Right ventricle myocardium inferior (tissue), 1 donor: ENCODE data around the gene SVIL. TPM values are rescaled to one million over a fixed set of nuclear protein-coding genes. Genes with fewer than 3 reads are reported as not detected.

ENCODE experiments used
- ATAC-seq: fragments of 200-7000 bp; cut with Tn5 transposase; one replicate; pipeline ENCODE4 v1.9.1; 2020; ENCODE audit warnings: mild to moderate bottlenecking, moderate library complexity
- DNase-seq: peaks from one replicate; pipeline ENCODE4 v3.0.0; 2021; ENCODE audit errors: missing footprints
- intact Hi-C: fragments of 100-400 bp; cut with DNase I; formaldehyde crosslinking; loops from one replicate; pipeline ENCODE4 v1.11.0; 2022
- long read RNA-seq: library from polyadenylated mRNA; unstranded; transcript quantifications from one replicate; pipeline ENCODE4 v2.0.0, GENCODE V29; 2021
- total RNA-seq: library from RNA; stranded (reverse); fragmentation: NEBNext Ultra II Directional; extraction: Animal tissue kit (Norgen Biotek cat#: 25700); gene quantifications from one replicate; pipeline ENCODE4 v1.2.1, GENCODE V29; 2021
- donor health status: DM: no; HTN: yes; CAD: no; lungs with severe emphysema.

SVIL gene, protein sequence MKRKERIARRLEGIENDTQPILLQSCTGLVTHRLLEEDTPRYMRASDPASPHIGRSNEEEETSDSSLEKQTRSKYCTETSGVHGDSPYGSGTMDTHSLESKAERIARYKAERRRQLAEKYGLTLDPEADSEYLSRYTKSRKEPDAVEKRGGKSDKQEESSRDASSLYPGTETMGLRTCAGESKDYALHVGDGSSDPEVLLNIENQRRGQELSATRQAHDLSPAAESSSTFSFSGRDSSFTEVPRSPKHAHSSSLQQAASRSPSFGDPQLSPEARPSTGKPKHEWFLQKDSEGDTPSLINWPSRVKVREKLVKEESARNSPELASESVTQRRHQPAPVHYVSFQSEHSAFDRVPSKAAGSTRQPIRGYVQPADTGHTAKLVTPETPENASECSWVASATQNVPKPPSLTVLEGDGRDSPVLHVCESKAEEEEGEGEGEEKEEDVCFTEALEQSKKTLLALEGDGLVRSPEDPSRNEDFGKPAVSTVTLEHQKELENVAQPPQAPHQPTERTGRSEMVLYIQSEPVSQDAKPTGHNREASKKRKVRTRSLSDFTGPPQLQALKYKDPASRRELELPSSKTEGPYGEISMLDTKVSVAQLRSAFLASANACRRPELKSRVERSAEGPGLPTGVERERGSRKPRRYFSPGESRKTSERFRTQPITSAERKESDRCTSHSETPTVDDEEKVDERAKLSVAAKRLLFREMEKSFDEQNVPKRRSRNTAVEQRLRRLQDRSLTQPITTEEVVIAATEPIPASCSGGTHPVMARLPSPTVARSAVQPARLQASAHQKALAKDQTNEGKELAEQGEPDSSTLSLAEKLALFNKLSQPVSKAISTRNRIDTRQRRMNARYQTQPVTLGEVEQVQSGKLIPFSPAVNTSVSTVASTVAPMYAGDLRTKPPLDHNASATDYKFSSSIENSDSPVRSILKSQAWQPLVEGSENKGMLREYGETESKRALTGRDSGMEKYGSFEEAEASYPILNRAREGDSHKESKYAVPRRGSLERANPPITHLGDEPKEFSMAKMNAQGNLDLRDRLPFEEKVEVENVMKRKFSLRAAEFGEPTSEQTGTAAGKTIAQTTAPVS (N-terminal part only)
- 327 TPM for total RNA-seq
- long read RNA-seq, partial matches to known transcripts, result 60 of 85 reads
- long read RNA-seq, other reads (novel, unspliced or antisense), result 25 of 85 reads

DNA sequence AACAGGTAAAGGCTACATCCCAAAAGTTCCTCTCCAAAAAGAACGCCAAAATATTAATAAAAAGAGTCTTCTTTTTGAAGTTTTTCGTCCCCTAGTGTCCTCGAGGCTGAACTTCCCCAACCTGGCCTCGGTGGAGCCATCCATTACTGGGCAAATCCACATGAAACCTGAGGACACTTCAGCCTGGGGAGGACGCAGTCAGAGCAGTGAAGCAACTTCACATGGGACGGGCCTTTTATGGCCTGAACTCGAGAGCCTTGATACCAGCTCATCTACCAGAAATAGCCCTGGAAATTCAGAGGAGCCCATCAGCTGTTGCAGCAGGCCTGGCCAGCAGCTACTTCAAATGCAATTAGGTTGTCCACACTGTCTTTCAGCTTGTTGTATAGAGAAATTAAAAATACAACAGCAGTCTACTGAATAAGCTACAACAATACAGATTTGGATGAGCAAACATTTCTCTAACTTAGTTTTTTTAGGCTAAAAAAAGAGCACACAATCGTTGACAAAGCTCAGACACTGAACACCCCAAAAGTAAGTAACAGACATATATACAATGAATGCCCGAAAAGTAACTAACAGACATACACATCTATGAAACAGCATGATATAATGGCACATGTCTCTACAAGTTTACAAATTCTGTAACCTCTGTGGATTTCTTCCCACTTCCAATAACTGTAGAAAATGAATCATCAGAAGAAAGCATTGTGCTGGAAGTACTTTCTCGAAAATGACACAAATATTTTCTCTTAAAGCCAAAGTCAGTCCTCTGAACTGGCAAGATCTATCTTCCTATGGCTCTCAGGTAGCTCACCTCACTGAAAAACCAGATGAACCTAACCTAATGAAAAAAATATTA, at the start of gene SVIL:
TSS of gene SVIL (minus strand) at position 208 of the 862 bp plus-strand sequence. CDS start 79,913 bp downstream, outside the sequence.
- intact Hi-C loops, result loop anchor here (5.0 kb wide), 4 partner anchors 38 to 207 kb away; no protein-coding TSS in a partner anchor
- DNase-seq (no peak), ATAC-seq (peak; percentile 94)

DNA sequence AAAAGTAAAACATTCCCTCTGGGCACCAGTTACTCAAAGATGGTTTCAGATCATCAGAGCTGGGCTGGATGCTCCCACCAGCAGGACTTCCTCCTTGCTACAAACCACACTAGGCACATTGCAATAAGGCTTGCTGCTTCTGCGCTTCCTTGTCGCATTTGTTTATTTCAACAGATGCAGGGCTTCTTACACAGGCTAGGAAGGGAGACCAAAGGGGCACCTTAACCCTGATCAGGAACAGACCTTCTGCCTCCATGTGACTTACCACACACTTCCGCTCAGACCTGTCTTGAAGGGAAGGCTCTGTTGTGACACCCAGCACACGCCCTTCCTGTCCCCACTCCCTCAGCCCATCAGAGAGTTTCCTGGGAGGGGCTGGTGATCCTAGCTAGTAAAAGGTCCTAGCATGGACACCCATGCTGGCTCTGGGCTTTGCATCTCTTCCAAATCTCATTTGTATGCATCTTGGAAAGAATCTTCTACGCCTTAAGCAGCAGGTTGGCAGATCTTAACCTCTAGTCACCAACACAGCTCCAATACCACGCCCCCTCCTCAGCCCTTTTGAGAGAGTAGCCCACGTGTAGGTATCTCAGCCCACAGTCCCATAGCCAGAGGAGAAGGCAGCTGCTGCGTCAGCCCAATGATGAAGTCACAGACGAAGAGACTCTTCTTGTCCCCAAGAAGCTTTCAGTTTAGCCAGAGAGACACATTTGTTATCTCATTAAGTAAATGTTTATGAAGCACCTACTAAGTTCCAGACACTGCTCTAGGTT, 47.1 kb upstream of the SVIL start:
- DNase-seq (peak; percentile 70), ATAC-seq (peak; percentile 78)
- intact Hi-C loops, result no loop called here

DNA sequence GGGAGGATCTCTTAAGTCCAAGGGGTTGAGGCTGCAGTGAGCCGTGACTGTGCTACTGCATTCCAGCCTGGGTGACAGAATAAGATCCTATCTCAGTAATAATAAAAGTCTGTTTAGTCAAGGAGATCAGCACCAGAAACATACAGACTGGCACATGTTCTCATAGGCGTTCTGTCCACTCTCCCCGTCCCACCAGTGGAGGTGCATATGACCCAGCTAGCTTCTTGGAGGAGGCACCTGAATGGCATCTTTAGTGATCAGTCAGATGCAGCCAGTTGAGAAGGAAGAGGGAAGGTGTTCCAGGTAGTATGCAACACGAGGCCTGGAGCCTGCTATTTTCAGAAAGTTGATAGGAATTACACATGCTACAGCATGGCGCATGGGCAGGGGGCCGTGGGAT, 45.3 kb upstream of the SVIL start:
- intact Hi-C loops, result no loop called here
- DNase-seq (no peak), ATAC-seq (no peak)

DNA sequence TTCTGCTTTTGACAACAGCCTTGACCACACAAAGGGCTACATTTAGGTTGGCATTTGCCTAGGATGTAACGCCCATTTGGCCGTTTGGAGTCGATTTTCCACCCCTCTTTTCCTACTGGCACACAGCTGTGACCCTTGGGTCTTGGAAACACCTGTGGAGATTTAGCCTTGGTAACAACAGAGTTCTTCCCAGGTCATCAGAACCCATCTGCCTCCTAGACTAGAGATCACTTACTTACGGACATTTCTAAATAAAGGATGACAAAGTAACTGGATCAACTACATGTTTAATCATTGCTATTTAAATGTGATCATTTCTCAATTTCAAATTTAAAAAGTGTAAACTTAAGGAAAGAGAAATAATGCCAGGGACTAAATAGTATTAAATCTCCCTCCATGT, 42.0 kb upstream of the SVIL start:
- DNase-seq (no peak), ATAC-seq (no peak)
- intact Hi-C loops, result no loop called here

DNA sequence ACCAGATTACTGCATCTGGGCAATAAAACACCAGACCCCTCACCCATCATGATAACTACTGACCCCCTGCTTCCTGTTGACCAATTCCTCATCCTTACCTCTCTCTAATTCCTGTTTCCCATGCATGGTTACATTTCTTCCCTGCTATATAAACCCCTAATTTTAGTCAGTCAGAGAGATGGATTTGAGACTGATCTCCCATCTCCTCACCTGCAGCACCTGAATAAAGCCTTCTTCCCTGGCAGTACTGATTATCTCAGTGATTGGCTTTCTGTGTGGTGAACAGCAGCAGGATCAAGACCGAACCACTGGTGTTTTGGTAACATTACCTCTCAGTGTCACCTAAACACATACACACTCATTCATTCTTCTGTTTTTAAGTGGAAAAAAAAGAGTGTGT, 41.2 kb upstream of the SVIL start:
- intact Hi-C loops, result no loop called here
- ATAC-seq (no peak), DNase-seq (no peak)

- intact Hi-C loops, result no loop called here
- no peak for ATAC-seq
- DNase-seq, result no peak
Measured at GRCh38 chr10:29671968-29672367, 37.2 kb upstream of the SVIL start.

GRCh38 chr10:29671228-29671780, 36.5 kb upstream of the SVIL start:
- DNase-seq (no peak), ATAC-seq (no peak)
- intact Hi-C loops, result no loop called here

DNA sequence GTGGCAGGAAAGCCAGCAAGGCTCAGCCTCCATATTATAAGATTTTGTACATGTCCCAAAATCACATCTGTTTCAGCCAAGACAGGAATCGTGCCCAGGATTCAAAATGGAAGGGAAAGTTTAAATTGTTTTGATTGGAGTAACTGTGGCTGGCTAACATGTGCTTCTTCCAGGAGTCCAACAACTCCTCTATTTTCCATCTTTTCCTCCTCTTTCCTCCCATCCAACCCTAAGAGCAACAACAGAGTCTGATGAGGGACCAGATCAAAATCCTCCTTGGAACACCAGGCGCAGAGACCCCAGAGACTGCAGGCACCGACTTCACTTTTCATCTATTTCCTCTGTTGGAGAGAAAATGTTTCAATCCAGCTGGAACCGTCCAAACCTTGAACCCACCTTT, 36.0 kb upstream of the SVIL start:
- intact Hi-C loops, result no loop called here
- DNase-seq, result no peak
- no peak for ATAC-seq

GRCh38 chr10:29669149-29669548, 34.4 kb upstream of the SVIL start:
- intact Hi-C loops, result no loop called here
- ATAC-seq (peak; percentile 91), DNase-seq (peak; percentile 76)

- DNase-seq, result no peak
- intact Hi-C loops, result no loop called here
- no peak for ATAC-seq
Measured at GRCh38 chr10:29668628-29669027, 33.9 kb upstream of the SVIL start.

DNA sequence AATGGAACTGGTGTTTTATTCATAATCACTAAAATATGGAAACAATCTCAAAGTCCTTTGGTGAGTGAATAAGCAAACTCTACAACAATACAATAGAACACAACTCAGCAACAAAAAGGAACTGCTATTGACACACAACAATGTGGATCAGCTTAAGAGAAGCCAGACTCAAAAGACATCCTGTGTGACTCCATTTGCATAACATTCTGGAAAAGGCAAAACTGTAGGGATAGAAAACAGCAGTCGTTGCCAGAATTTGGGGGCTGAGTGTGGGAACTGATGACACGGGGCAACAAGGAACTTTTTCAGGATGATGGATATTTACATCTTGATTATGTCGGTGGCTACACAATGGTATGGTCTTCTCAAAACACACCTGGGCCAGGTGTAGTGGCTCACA, 32.4 kb upstream of the SVIL start:
- intact Hi-C loops, result no loop called here
- ATAC-seq (no peak), DNase-seq (no peak)

DNA sequence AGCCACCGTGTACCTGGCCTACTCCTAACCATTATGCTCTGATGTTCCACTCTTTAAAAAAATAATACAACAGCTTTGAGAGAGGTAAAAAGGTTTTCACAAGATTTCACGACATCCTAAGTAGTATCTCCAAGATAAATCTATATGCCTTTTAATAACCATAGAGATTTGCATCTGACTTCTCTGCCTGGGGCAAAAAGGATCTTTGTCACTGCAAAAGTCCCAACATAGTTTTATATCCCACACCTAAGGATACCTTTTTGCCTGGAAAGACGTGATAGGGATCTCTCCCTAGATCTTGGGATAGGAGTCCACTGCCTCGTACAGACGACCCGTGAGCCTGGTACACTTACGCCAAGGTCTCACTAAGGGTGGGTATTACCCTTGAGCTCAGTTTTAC, 31.4 kb upstream of the SVIL start:
- intact Hi-C loops, result no loop called here
- no peak for DNase-seq
- no peak for ATAC-seq

DNA sequence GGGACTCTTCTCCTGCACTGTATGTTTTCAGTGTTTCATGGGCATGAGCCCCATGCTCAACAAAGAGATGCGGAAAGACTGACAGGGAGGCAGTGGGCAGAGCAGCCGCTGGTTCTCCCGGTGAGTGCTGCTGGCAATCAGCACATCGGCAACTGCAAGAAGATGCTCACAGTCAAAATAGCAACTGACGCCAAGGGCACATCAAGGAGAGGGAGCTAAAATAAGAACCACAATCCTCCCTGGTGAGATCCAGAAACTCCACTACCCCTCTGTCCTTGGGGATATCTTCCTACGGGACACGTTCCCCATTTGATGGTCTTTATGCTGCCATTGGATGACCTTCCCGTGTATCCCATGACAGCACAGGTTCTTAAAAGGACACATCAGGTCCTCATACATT, 28.9 kb upstream of the SVIL start:
- ATAC-seq, result peak; percentile 53
- DNase-seq, result peak; percentile 45
- intact Hi-C loops, result no loop called here

GRCh38 chr10:29658984-29659965, 24.5 kb upstream of the SVIL start:
- intact Hi-C loops, result no loop called here
- ATAC-seq (peak; percentile 38), DNase-seq (peak; percentile 69)

GRCh38 chr10:29657719-29658274, 23.0 kb upstream of the SVIL start:
- no peak for DNase-seq
- no peak for ATAC-seq
- intact Hi-C loops, result no loop called here

- intact Hi-C loops, result no loop called here
- DNase-seq (no peak), ATAC-seq (no peak)
Measured at GRCh38 chr10:29656451-29656992, 21.8 kb upstream of the SVIL start.
